SK-N-MC (cell line): Measurements from ENCODE around the gene YRDC.

Source experiments
- EZH2 ChIP-seq: fragments of 200-600 bp; sonication (generic); IDR thresholded peaks from one replicate; pipeline ENCODE4 v1.6.1; 2017; ENCODE audit warnings: antibody characterized with exemption
- FOXP2 ChIP-seq: optimal IDR thresholded peaks from 2 replicates; pipeline ENCODE3; 2011; ENCODE audit warnings: mild to moderate bottlenecking, moderate library complexity; ENCODE audit not compliant: insufficient read depth; ENCODE audit errors: extremely low read length, control extremely low read depth
- POLR2AphosphoS5 ChIP-seq: IDR thresholded peaks from 2 replicates; pipeline ENCODE4 v1.6.1; 2012; ENCODE audit warnings: mild to moderate bottlenecking, low read depth, low read length, borderline replicate concordance

- TF ChIP-seq POLR2AphosphoS5 (no peak), EZH2 (no peak), FOXP2 (no peak)
Observed at GRCh38 chr1:37761416-37762095, 46.5 kb downstream of the YRDC start.
